Endothelial cell of umbilical vein (primary cell): ENCODE results near the gene ZNF385B. TPM values are rescaled to one million over a fixed set of nuclear protein-coding genes. Genes with fewer than 3 reads are reported as not detected.

Experiments
- BruUV-seq: library from RNA; stranded (reverse); fragments of 400-500 nt; replicated peaks from 2 replicates; lab custom pipeline; 2021; lab: Mats Ljungman, UMichigan
- CTCF ChIA-PET: fragments of 300-600, 350-600 bp; sonication (Branson Sonifier 250); formaldehyde crosslinking; loops from one replicate; lab custom pipeline; 2021; ENCODE audit warnings: antibody characterized with exemption, inconsistent platforms; lab: Charles Lee
- POLR2A ChIA-PET: fragments of 300-600, 350-600 bp; sonication (Branson Sonifier 250); formaldehyde crosslinking; loops from one replicate; lab custom pipeline; 2021; ENCODE audit warnings: antibody characterized with exemption, inconsistent platforms; lab: Charles Lee
- DNase-seq: peaks from one replicate; pipeline ENCODE4 v3.0.0-alpha.2; 2011; ENCODE audit warnings: low read depth, low spot score
- FAIRE-seq: peaks from 2 replicates; lab custom pipeline; 2011; peaks lifted over from hg19 to GRCh38; lab: Jason Lieb, UNC
- H2AFZ ChIP-seq: 2 replicates; pipeline ENCODE4 v1.6.0; 2012; ENCODE audit warnings: low read depth, low read length, control low read depth, inconsistent platforms
- H3K27ac ChIP-seq: 2 replicates; pipeline ENCODE4 v1.5.1; 2011; ENCODE audit warnings: low read depth, mild to moderate bottlenecking, control low read depth, low read length, moderate library complexity; ENCODE audit not compliant: insufficient read depth
- H3K27me3 ChIP-seq, 2 experiments: 2 replicates each; pipeline versions ENCODE4 v1.6.0 to v1.6.1; 2011; ENCODE audit warnings: low read length in 2 of 2, mixed read lengths in 1 of 2; ENCODE audit not compliant: control insufficient read depth in 2 of 2, insufficient read depth in 2 of 2
- H3K36me3 ChIP-seq, 2 experiments: 2 replicates in 1 of 2; 3 replicates in 1 of 2; pipeline ENCODE4 v1.5.1; 2011; ENCODE audit warnings: low read length in 2 of 2, mild to moderate bottlenecking in 1 of 2, moderate library complexity in 1 of 2; ENCODE audit not compliant: control insufficient read depth in 2 of 2, insufficient read depth in 2 of 2; ENCODE audit errors: extremely low read depth in 1 of 2
- H3K4me1 ChIP-seq: 3 replicates; pipeline ENCODE4 v1.5.1; 2011; ENCODE audit warnings: mild to moderate bottlenecking, low read length; ENCODE audit not compliant: control insufficient read depth, insufficient read depth; ENCODE audit errors: extremely low read depth
- H3K4me2 ChIP-seq: 2 replicates; pipeline ENCODE4 v1.6.1; 2011; ENCODE audit warnings: low read length, control low read depth, mixed read lengths; ENCODE audit not compliant: insufficient read depth
- H3K4me3 ChIP-seq, 3 experiments: fragments of 200-600 bp in 1 of 3; sonication (generic), shearing (Covaris generic) in 1 of 3; replicated peaks in 1 of 3; 2 replicates each; pipeline ENCODE4 v1.5.1; 2011 to 2016; ENCODE audit warnings: control low read depth in 3 of 3, low read length in 3 of 3, mild to moderate bottlenecking in 2 of 3, inconsistent platforms in 1 of 3, low read depth in 1 of 3, moderate library complexity in 1 of 3; ENCODE audit not compliant: insufficient read depth in 1 of 3
- H3K79me2 ChIP-seq: 2 replicates; pipeline ENCODE4 v1.6.0; 2012; ENCODE audit warnings: low read length, inconsistent platforms; ENCODE audit not compliant: control insufficient read depth, insufficient read depth
- H3K9ac ChIP-seq: replicated peaks from 2 replicates; pipeline ENCODE3; 2011; ENCODE audit warnings: low read length, control low read depth; ENCODE audit not compliant: insufficient read depth; ENCODE audit errors: extremely low read depth
- H3K9me1 ChIP-seq: replicated peaks from 3 replicates; pipeline ENCODE4 v1.6.0; 2011; ENCODE audit warnings: mild to moderate bottlenecking, low read length; ENCODE audit not compliant: control insufficient read depth, insufficient read depth; ENCODE audit errors: extremely low read depth
- H3K9me3 ChIP-seq: replicated peaks from 2 replicates; pipeline ENCODE4 v1.5.1; 2012; ENCODE audit warnings: low read length, inconsistent platforms; ENCODE audit not compliant: control insufficient read depth, insufficient read depth
- H4K20me1 ChIP-seq: replicated peaks from 2 replicates; pipeline ENCODE3; 2011; ENCODE audit warnings: mild to moderate bottlenecking, low read length; ENCODE audit not compliant: control insufficient read depth, insufficient read depth; ENCODE audit errors: extremely low read depth
- EZH2 ChIP-seq: IDR thresholded peaks from 2 replicates; pipeline ENCODE4 v1.6.1; 2012; ENCODE audit warnings: borderline replicate concordance, low read depth, mild to moderate bottlenecking, moderate library complexity, low read length, inconsistent platforms; ENCODE audit not compliant: severe bottlenecking
- FOS ChIP-seq: IDR thresholded peaks from 2 replicates; pipeline ENCODE4 v1.6.1; 2011; ENCODE audit warnings: mild to moderate bottlenecking, low read length, moderate library complexity, borderline replicate concordance; ENCODE audit not compliant: insufficient read depth
- GATA2 ChIP-seq: IDR thresholded peaks from 2 replicates; pipeline ENCODE4 v1.7.0; 2011; ENCODE audit warnings: low read depth, mild to moderate bottlenecking, moderate library complexity, mixed read lengths, low read length; ENCODE audit not compliant: insufficient read length, insufficient read depth
- JUN ChIP-seq: IDR thresholded peaks from 2 replicates; pipeline ENCODE4 v1.6.1; 2011; ENCODE audit warnings: borderline replicate concordance, low read depth; ENCODE audit not compliant: insufficient read length, insufficient read depth
- MAX ChIP-seq: IDR thresholded peaks from 2 replicates; pipeline ENCODE4 v1.6.1; 2011; ENCODE audit not compliant: insufficient read depth, insufficient read length
- MYC ChIP-seq: IDR thresholded peaks from one replicate; pipeline ENCODE4 v1.6.1; 2011; ENCODE audit warnings: mild to moderate bottlenecking, low read depth, low read length
- POLR2A ChIP-seq: IDR thresholded peaks from 2 replicates; pipeline ENCODE4 v1.6.1; 2012; ENCODE audit warnings: low read depth, mild to moderate bottlenecking, control low read depth, low read length
- POLR2AphosphoS5 ChIP-seq: IDR thresholded peaks from 2 replicates; pipeline ENCODE4 v1.6.1; 2012; ENCODE audit warnings: low read depth, mild to moderate bottlenecking, control low read depth, low read length, moderate library complexity; ENCODE audit not compliant: insufficient read depth
- dilution Hi-C: fragments of 300-500 bp; cut with MboI; formaldehyde crosslinking; loops from one replicate; pipeline ENCODE4 v1.15.0; 2019; ENCODE audit warnings: low sequenced_read_pairs; ENCODE audit not compliant: extremely low pct_ligation_motif_present
- intact Hi-C: fragments of 100-400 bp; cut with micrococcal nuclease; formaldehyde crosslinking; loops from one replicate; pipeline ENCODE4 v1.10.0; 2022
- polyA plus RNA-seq, 4 experiments: library from polyadenylated mRNA; depleted of rRNA in 3 of 4; stranded (reverse) in 3 of 4; unstranded in 1 of 4; fragments of >200 nt; gene quantifications; 2 replicates each; pipeline versions ENCODE4 v1.2.1 to v1.2.3, GENCODE V29; 2011 to 2012; ENCODE audit warnings: missing spikeins in 1 of 4
- total RNA-seq: library from RNA; stranded (reverse); gene quantifications from 2 replicates; pipeline ENCODE4 v1.2.3, GENCODE V29; 2021
- TF ChIP-seq, protein P1 (sequence below), 2 donors: IDR thresholded peaks; 1 replicate in 1 of 2; 2 replicates in 1 of 2; pipeline ENCODE4 v1.5.1; 2011; ENCODE audit warnings: low read length in 2 of 2, mild to moderate bottlenecking in 2 of 2, moderate library complexity in 2 of 2, control low read depth in 1 of 2, inconsistent platforms in 1 of 2, low read depth in 1 of 2; ENCODE audit not compliant: insufficient read depth in 1 of 2; ENCODE audit errors: extremely low read depth in 1 of 2

ZNF385B gene
- total and polyA plus RNA-seq, 2 donors (not counting 3 experiments of a cell fraction or from before 2014, with no cell fraction given), result not detected

GRCh38 chr2:179691235-179691634, 170.2 kb downstream of the ZNF385B start:
- Histone ChIP-seq H3K27me3 (no peaks in the 10 kb centered on the region), H3K4me2 (no peak overlapping the region), H3K9ac (no peak overlapping the region), H3K4me3 (no peak overlapping the region), H4K20me1 (no peaks in the 10 kb centered on the region), H3K27ac (no peak overlapping the region), H3K36me3 (no peaks in the 10 kb centered on the region), H2AFZ (no peak overlapping the region), H3K79me2 (no peaks in the 10 kb centered on the region), H3K9me3 (no peaks in the 10 kb centered on the region), H3K4me1 (no peaks in the 10 kb centered on the region), H3K9me1 (no peaks in the 10 kb centered on the region)
- intact Hi-C loops (no loop called here), dilution Hi-C loops (no loop called here)
- TF ChIP-seq, protein P1, sequence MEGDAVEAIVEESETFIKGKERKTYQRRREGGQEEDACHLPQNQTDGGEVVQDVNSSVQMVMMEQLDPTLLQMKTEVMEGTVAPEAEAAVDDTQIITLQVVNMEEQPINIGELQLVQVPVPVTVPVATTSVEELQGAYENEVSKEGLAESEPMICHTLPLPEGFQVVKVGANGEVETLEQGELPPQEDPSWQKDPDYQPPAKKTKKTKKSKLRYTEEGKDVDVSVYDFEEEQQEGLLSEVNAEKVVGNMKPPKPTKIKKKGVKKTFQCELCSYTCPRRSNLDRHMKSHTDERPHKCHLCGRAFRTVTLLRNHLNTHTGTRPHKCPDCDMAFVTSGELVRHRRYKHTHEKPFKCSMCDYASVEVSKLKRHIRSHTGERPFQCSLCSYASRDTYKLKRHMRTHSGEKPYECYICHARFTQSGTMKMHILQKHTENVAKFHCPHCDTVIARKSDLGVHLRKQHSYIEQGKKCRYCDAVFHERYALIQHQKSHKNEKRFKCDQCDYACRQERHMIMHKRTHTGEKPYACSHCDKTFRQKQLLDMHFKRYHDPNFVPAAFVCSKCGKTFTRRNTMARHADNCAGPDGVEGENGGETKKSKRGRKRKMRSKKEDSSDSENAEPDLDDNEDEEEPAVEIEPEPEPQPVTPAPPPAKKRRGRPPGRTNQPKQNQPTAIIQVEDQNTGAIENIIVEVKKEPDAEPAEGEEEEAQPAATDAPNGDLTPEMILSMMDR (IDR thresholded peaks at IDR 0.05; ENCODE audit: extremely low read depth in 1 of 2, insufficient read depth in 1 of 2, low read depth in 1 of 2, low read length in 2 of 2), result no peak
- TF ChIP-seq GATA2 (no peak), JUN (no peak), MAX (no peak), FOS (no peak), POLR2A (no peak), EZH2 (no peak), POLR2AphosphoS5 (no peak), MYC (no peak)
- ChIA-PET POLR2A (no interaction called here), CTCF (no interaction called here)
- no TSS peak for BruUV-seq
- DNase-seq, result no peak
- no peak for FAIRE-seq
